ENCODE results near the gene MTMR6.
"Not testable (repeated sequence)": the region's sequence is repeated elsewhere in the genome, so short reads cannot be mapped to it uniquely, and the experiment has no call there.

MTMR6 gene

DNA sequence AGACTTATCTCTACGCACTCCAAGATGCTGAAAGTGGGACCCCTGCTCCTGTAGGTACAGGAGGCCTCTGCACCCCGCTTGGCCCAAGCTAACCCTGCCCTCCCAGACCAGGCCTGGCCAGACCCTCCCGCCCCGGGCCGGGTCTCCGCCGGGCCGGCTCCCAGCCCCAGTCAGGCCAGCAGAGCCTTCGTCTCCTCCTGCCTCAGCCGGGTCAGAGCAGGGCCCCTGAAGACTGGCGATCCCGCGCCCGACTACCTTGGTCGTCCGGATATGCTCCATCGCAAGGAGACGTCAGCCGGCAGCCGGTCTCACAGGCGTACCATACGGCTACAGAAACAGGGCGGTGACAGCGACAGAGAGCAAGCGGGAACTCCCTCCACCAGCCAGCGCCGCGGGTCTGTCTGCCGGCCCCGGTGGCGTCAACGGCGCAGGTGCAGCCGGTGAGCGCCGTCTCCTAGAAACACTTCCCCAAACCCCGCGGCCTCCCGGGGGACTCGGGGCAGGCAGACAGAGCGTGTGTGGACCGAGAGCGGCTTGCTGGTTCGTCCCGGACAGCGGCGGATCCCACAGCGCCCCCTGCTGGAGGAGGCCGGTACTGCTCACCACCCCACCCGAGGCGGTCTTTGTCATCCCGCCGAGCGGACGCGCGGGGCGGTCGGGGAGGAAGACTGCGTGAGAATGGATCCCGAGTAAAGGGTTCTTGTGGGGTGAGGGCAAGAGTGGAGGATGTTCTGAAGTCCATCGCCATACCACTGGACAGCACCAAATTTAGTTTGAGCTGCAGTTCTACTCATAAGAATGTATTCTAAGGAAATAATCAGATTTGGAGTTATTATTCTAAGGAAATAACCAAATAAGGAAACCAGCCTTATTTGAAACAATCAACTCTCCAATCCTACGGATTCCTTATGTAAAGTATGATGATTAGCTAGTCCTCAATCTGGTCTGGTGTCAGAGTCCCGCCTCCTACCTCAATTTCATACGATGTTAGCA lies at the start of gene MTMR6:
TSS of gene MTMR6 (minus strand) at position 520 of the 993 bp plus-strand sequence. CDS start at position 279, 241 bp downstream.
- peak within 1 kb of the TSS; percentile 90 for H3K4me3 ChIP-seq (ENCODE audit: low read length)
- peak; percentile 82 for DNase-seq (ENCODE audit: low read depth)
- TF ChIP-seq CTCF (conservative IDR thresholded peaks at IDR 0.05; ENCODE audit: low read length), result peak; percentile 82

- peak; percentile 11 for DNase-seq (ENCODE audit: low read depth)
- H3K4me3 ChIP-seq (ENCODE audit: low read length), result no peak overlapping the region
- TF ChIP-seq CTCF (conservative IDR thresholded peaks at IDR 0.05; ENCODE audit: low read length), result no peak
These were observed 48.6 kb upstream of the MTMR6 start for GRCh38 chr13:25335856-25336255.

GRCh38 chr13:25330541-25330940 lies 43.3 kb upstream of the MTMR6 start:
- DNase-seq (ENCODE audit: low read depth), result peak; percentile 40
- TF ChIP-seq CTCF (conservative IDR thresholded peaks at IDR 0.05; ENCODE audit: low read length), result no peak
- no peak overlapping the region for H3K4me3 ChIP-seq (ENCODE audit: low read length)

- peak; percentile 42 for DNase-seq (ENCODE audit: low read depth)
- H3K4me3 ChIP-seq (ENCODE audit: low read length), result no peak overlapping the region
- no peak for TF ChIP-seq CTCF (conservative IDR thresholded peaks at IDR 0.05; ENCODE audit: low read length)
These were observed 42.4 kb upstream of the MTMR6 start for GRCh38 chr13:25329706-25330105.

GRCh38 chr13:25324100-25324499 lies 36.8 kb upstream of the MTMR6 start:
- no peak for TF ChIP-seq CTCF (conservative IDR thresholded peaks at IDR 0.05; ENCODE audit: low read length)
- DNase-seq (ENCODE audit: low read depth), result no peak
- no peak overlapping the region for H3K4me3 ChIP-seq (ENCODE audit: low read length)

GRCh38 chr13:25319771-25320170 lies 32.5 kb upstream of the MTMR6 start:
- TF ChIP-seq CTCF (conservative IDR thresholded peaks at IDR 0.05; ENCODE audit: low read length), result no peak
- H3K4me3 ChIP-seq (ENCODE audit: low read length), result no peak overlapping the region
- no peak for DNase-seq (ENCODE audit: low read depth)

- not testable (repeated sequence) for H3K4me3 ChIP-seq (ENCODE audit: low read length)
- peak; percentile 51 for DNase-seq (ENCODE audit: low read depth)
These were observed 31.7 kb upstream of the MTMR6 start for GRCh38 chr13:25318946-25319345.

Data from AG10803 (cell line).